T47D (cell line): ENCODE measurements around the gene SYTL2.

ENCODE experiments used
- DNase-seq, 2 experiments: peaks; one replicate each; pipeline versions ENCODE4 v3.0.0 to v3.0.0-alpha.2; 2011 to 2012; ENCODE audit warnings: low read depth in 1 of 2, low spot score in 1 of 2
- JUND ChIP-seq: IDR thresholded peaks from 2 replicates; pipeline ENCODE4 v1.6.1; 2012; ENCODE audit warnings: low read depth
- in situ Hi-C: cut with HindIII; loops from 2 replicates; pipeline ENCODE4 v1.10.0; 2016; ENCODE audit warnings: low sequenced_read_pairs, low pct_unique_long_range_greater_than_20kb

Gene SYTL2

GRCh38 chr11:85819441-85819840, 8.5 kb upstream of the SYTL2 start:
- in situ Hi-C loops: no loop called here
- no peak for DNase-seq
- no peak for TF ChIP-seq JUND

- no peak for DNase-seq
- TF ChIP-seq JUND: no peak
- in situ Hi-C loops: no loop called here
Observed at GRCh38 chr11:85815186-85815931, 4.4 kb upstream of the SYTL2 start.

- in situ Hi-C loops: no loop called here
- TF ChIP-seq JUND: no peak
- no peak for DNase-seq
Observed at GRCh38 chr11:85813721-85814120, 2.8 kb upstream of the SYTL2 start.

GRCh38 chr11:85811624-85812023, 683 bp upstream of the SYTL2 start:
- in situ Hi-C loops: no loop called here
- DNase-seq: no peak
- no peak for TF ChIP-seq JUND

- in situ Hi-C loops: no loop called here
- TF ChIP-seq JUND: no peak
- no peak for DNase-seq
Observed at GRCh38 chr11:85810521-85810870, 445 bp downstream of the SYTL2 start.

- in situ Hi-C loops: no loop called here
- no peak for DNase-seq
- no peak for TF ChIP-seq JUND
Observed at GRCh38 chr11:85809863-85810262, 1.1 kb downstream of the SYTL2 start.

- in situ Hi-C loops: no loop called here
- no peak for DNase-seq
- no peak for TF ChIP-seq JUND
Observed at GRCh38 chr11:85809191-85809590, 1.8 kb downstream of the SYTL2 start.

- in situ Hi-C loops: no loop called here
- DNase-seq: no peak
- TF ChIP-seq JUND: no peak
Observed at GRCh38 chr11:85806876-85807275, 4.1 kb downstream of the SYTL2 start.

- in situ Hi-C loops: no loop called here
- no peak for DNase-seq
- TF ChIP-seq JUND: no peak
Observed at GRCh38 chr11:85806016-85806415, 4.9 kb downstream of the SYTL2 start.

- TF ChIP-seq JUND: no peak
- in situ Hi-C loops: no loop called here
- DNase-seq: no peak
Observed at GRCh38 chr11:85805387-85805786, 5.6 kb downstream of the SYTL2 start.

GRCh38 chr11:85803920-85804319, 7.0 kb downstream of the SYTL2 start:
- in situ Hi-C loops: no loop called here
- no peak for DNase-seq
- TF ChIP-seq JUND: no peak

- no peak for DNase-seq
- in situ Hi-C loops: no loop called here
- TF ChIP-seq JUND: no peak
Observed at GRCh38 chr11:85803303-85803702, 7.6 kb downstream of the SYTL2 start.

- in situ Hi-C loops: no loop called here
- no peak for DNase-seq
- TF ChIP-seq JUND: no peak
Observed at GRCh38 chr11:85801527-85801926, 9.4 kb downstream of the SYTL2 start.
